Epithelial cell of esophagus (primary cell): ENCODE data around the gene GJB2.

ENCODE experiments used
- DNase-seq: peaks from one replicate; pipeline ENCODE4 v3.0.0; 2010; ENCODE audit warnings: low read depth
- H3K4me3 ChIP-seq: 2 replicates; pipeline ENCODE4 v1.5.1; 2011; ENCODE audit warnings: mild to moderate bottlenecking, low read length, control low read depth
- CTCF ChIP-seq: IDR thresholded peaks from 2 replicates; pipeline ENCODE4 v1.5.1; 2011; ENCODE audit warnings: low read depth, mild to moderate bottlenecking, low read length, control low read depth, inconsistent platforms; ENCODE audit not compliant: insufficient read depth; ENCODE audit errors: missing control alignments

Gene GJB2

GRCh38 chr13:20142023-20142926 lies 50.5 kb downstream of the GJB2 start:
- no peak for DNase-seq
- no peak overlapping the region for H3K4me3 ChIP-seq
- no peak for TF ChIP-seq CTCF

GRCh38 chr13:20141238-20142022 lies 51.3 kb downstream of the GJB2 start:
- H3K4me3 ChIP-seq = no peak overlapping the region
- no peak for TF ChIP-seq CTCF

GRCh38 chr13:20140487-20140886 lies 52.3 kb downstream of the GJB2 start:
- TF ChIP-seq CTCF = no peak
- H3K4me3 ChIP-seq = no peak overlapping the region
- no peak for DNase-seq

More at GRCh38 chr13:20141238-20142022, 51.3 kb downstream of the GJB2 start:
- DNase-seq = no peak

GRCh38 chr13:20137875-20138274 lies 54.9 kb downstream of the GJB2 start:
- TF ChIP-seq CTCF = no peak
- H3K4me3 ChIP-seq = no peak overlapping the region
- DNase-seq = no peak
